Endothelial cell of umbilical vein (primary cell): ENCODE data around the gene NCF4. TPM values are rescaled to one million over a fixed set of nuclear protein-coding genes. Genes with fewer than 3 reads are reported as not detected.

ENCODE experiments used
- BruUV-seq: library from RNA; stranded (reverse); fragments of 400-500 nt; replicated peaks from 2 replicates; lab custom pipeline; 2021; lab: Mats Ljungman, UMichigan
- CTCF ChIA-PET: fragments of 300-600, 350-600 bp; sonication (Branson Sonifier 250); formaldehyde crosslinking; loops from one replicate; lab custom pipeline; 2021; ENCODE audit warnings: antibody characterized with exemption, inconsistent platforms; lab: Charles Lee
- POLR2A ChIA-PET: fragments of 300-600, 350-600 bp; sonication (Branson Sonifier 250); formaldehyde crosslinking; loops from one replicate; lab custom pipeline; 2021; ENCODE audit warnings: antibody characterized with exemption, inconsistent platforms; lab: Charles Lee
- DNase-seq: peaks from one replicate; pipeline ENCODE4 v3.0.0-alpha.2; 2011; ENCODE audit warnings: low read depth, low spot score
- FAIRE-seq: peaks from 2 replicates; lab custom pipeline; 2011; peaks lifted over from hg19 to GRCh38; lab: Jason Lieb, UNC
- H2AFZ ChIP-seq: 2 replicates; pipeline ENCODE4 v1.6.0; 2012; ENCODE audit warnings: low read depth, low read length, control low read depth, inconsistent platforms
- H3K27ac ChIP-seq: 2 replicates; pipeline ENCODE4 v1.5.1; 2011; ENCODE audit warnings: low read depth, mild to moderate bottlenecking, control low read depth, low read length, moderate library complexity; ENCODE audit not compliant: insufficient read depth
- H3K27me3 ChIP-seq, 2 experiments: 2 replicates each; pipeline versions ENCODE4 v1.6.0 to v1.6.1; 2011; ENCODE audit warnings: low read length in 2 of 2, mixed read lengths in 1 of 2; ENCODE audit not compliant: control insufficient read depth in 2 of 2, insufficient read depth in 2 of 2
- H3K36me3 ChIP-seq, 2 experiments: 2 replicates in 1 of 2; 3 replicates in 1 of 2; pipeline ENCODE4 v1.5.1; 2011; ENCODE audit warnings: low read length in 2 of 2, mild to moderate bottlenecking in 1 of 2, moderate library complexity in 1 of 2; ENCODE audit not compliant: control insufficient read depth in 2 of 2, insufficient read depth in 2 of 2; ENCODE audit errors: extremely low read depth in 1 of 2
- H3K4me1 ChIP-seq: 3 replicates; pipeline ENCODE4 v1.5.1; 2011; ENCODE audit warnings: mild to moderate bottlenecking, low read length; ENCODE audit not compliant: control insufficient read depth, insufficient read depth; ENCODE audit errors: extremely low read depth
- H3K4me2 ChIP-seq: 2 replicates; pipeline ENCODE4 v1.6.1; 2011; ENCODE audit warnings: low read length, control low read depth, mixed read lengths; ENCODE audit not compliant: insufficient read depth
- H3K4me3 ChIP-seq, 3 experiments: fragments of 200-600 bp in 1 of 3; sonication (generic), shearing (Covaris generic) in 1 of 3; replicated peaks in 1 of 3; 2 replicates each; pipeline ENCODE4 v1.5.1; 2011 to 2016; ENCODE audit warnings: control low read depth in 3 of 3, low read length in 3 of 3, mild to moderate bottlenecking in 2 of 3, inconsistent platforms in 1 of 3, low read depth in 1 of 3, moderate library complexity in 1 of 3; ENCODE audit not compliant: insufficient read depth in 1 of 3
- H3K79me2 ChIP-seq: 2 replicates; pipeline ENCODE4 v1.6.0; 2012; ENCODE audit warnings: low read length, inconsistent platforms; ENCODE audit not compliant: control insufficient read depth, insufficient read depth
- H3K9ac ChIP-seq: replicated peaks from 2 replicates; pipeline ENCODE3; 2011; ENCODE audit warnings: low read length, control low read depth; ENCODE audit not compliant: insufficient read depth; ENCODE audit errors: extremely low read depth
- H3K9me1 ChIP-seq: replicated peaks from 3 replicates; pipeline ENCODE4 v1.6.0; 2011; ENCODE audit warnings: mild to moderate bottlenecking, low read length; ENCODE audit not compliant: control insufficient read depth, insufficient read depth; ENCODE audit errors: extremely low read depth
- H3K9me3 ChIP-seq: replicated peaks from 2 replicates; pipeline ENCODE4 v1.5.1; 2012; ENCODE audit warnings: low read length, inconsistent platforms; ENCODE audit not compliant: control insufficient read depth, insufficient read depth
- H4K20me1 ChIP-seq: replicated peaks from 2 replicates; pipeline ENCODE3; 2011; ENCODE audit warnings: mild to moderate bottlenecking, low read length; ENCODE audit not compliant: control insufficient read depth, insufficient read depth; ENCODE audit errors: extremely low read depth
- CTCF ChIP-seq, 2 donors: IDR thresholded peaks; 1 replicate in 1 of 2; 2 replicates in 1 of 2; pipeline ENCODE4 v1.5.1; 2011; ENCODE audit warnings: low read length in 2 of 2, mild to moderate bottlenecking in 2 of 2, moderate library complexity in 2 of 2, control low read depth in 1 of 2, inconsistent platforms in 1 of 2, low read depth in 1 of 2; ENCODE audit not compliant: insufficient read depth in 1 of 2; ENCODE audit errors: extremely low read depth in 1 of 2
- EZH2 ChIP-seq: IDR thresholded peaks from 2 replicates; pipeline ENCODE4 v1.6.1; 2012; ENCODE audit warnings: borderline replicate concordance, low read depth, mild to moderate bottlenecking, moderate library complexity, low read length, inconsistent platforms; ENCODE audit not compliant: severe bottlenecking
- FOS ChIP-seq: IDR thresholded peaks from 2 replicates; pipeline ENCODE4 v1.6.1; 2011; ENCODE audit warnings: mild to moderate bottlenecking, low read length, moderate library complexity, borderline replicate concordance; ENCODE audit not compliant: insufficient read depth
- GATA2 ChIP-seq: IDR thresholded peaks from 2 replicates; pipeline ENCODE4 v1.7.0; 2011; ENCODE audit warnings: low read depth, mild to moderate bottlenecking, moderate library complexity, mixed read lengths, low read length; ENCODE audit not compliant: insufficient read length, insufficient read depth
- JUN ChIP-seq: IDR thresholded peaks from 2 replicates; pipeline ENCODE4 v1.6.1; 2011; ENCODE audit warnings: borderline replicate concordance, low read depth; ENCODE audit not compliant: insufficient read length, insufficient read depth
- MYC ChIP-seq: IDR thresholded peaks from one replicate; pipeline ENCODE4 v1.6.1; 2011; ENCODE audit warnings: mild to moderate bottlenecking, low read depth, low read length
- POLR2A ChIP-seq: IDR thresholded peaks from 2 replicates; pipeline ENCODE4 v1.6.1; 2012; ENCODE audit warnings: low read depth, mild to moderate bottlenecking, control low read depth, low read length
- POLR2AphosphoS5 ChIP-seq: IDR thresholded peaks from 2 replicates; pipeline ENCODE4 v1.6.1; 2012; ENCODE audit warnings: low read depth, mild to moderate bottlenecking, control low read depth, low read length, moderate library complexity; ENCODE audit not compliant: insufficient read depth
- dilution Hi-C: fragments of 300-500 bp; cut with MboI; formaldehyde crosslinking; loops from one replicate; pipeline ENCODE4 v1.15.0; 2019; ENCODE audit warnings: low sequenced_read_pairs; ENCODE audit not compliant: extremely low pct_ligation_motif_present
- intact Hi-C: fragments of 100-400 bp; cut with micrococcal nuclease; formaldehyde crosslinking; loops from one replicate; pipeline ENCODE4 v1.10.0; 2022
- polyA plus RNA-seq, 4 experiments: library from polyadenylated mRNA; depleted of rRNA in 3 of 4; stranded (reverse) in 3 of 4; unstranded in 1 of 4; fragments of >200 nt; gene quantifications; 2 replicates each; pipeline versions ENCODE4 v1.2.1 to v1.2.3, GENCODE V29; 2011 to 2012; ENCODE audit warnings: missing spikeins in 1 of 4
- total RNA-seq: library from RNA; stranded (reverse); gene quantifications from 2 replicates; pipeline ENCODE4 v1.2.3, GENCODE V29; 2021
- TF ChIP-seq, protein P1 (sequence below): IDR thresholded peaks from 2 replicates; pipeline ENCODE4 v1.6.1; 2011; ENCODE audit not compliant: insufficient read depth, insufficient read length

Gene NCF4
- total and polyA plus RNA-seq, 2 donors (not counting 3 experiments of a cell fraction or from before 2014, with no cell fraction given), result 0.07 TPM; not detected in 1

GRCh38 chr22:36900880-36901279 is 40.1 kb downstream of the NCF4 start:
- Histone ChIP-seq H3K79me2 (no peaks in the 10 kb centered on the region), H3K36me3 (no peaks in the 10 kb centered on the region), H3K4me1 (peaks cover 2% of the 10 kb centered on the region), H3K9me1 (no peaks in the 10 kb centered on the region), H4K20me1 (no peaks in the 10 kb centered on the region), H3K27ac (no peak overlapping the region), H3K9ac (no peak overlapping the region), H3K27me3 (peaks cover 3 to 4% of the 10 kb centered on the region in 2 experiments), H3K9me3 (no peaks in the 10 kb centered on the region), H2AFZ (no peak overlapping the region), H3K4me3 (no peak overlapping the region), H3K4me2 (no peak overlapping the region)
- no peak for DNase-seq
- FAIRE-seq, result no peak
- TF ChIP-seq GATA2 (no peak), POLR2AphosphoS5 (no peak), MYC (no peak), JUN (no peak), CTCF (IDR thresholded peaks at IDR 0.05; ENCODE audit: extremely low read depth in 1 of 2, insufficient read depth in 1 of 2, low read depth in 1 of 2, low read length in 2 of 2) (no peak), POLR2A (no peak), EZH2 (no peak), FOS (no peak)
- TF ChIP-seq, protein P1, sequence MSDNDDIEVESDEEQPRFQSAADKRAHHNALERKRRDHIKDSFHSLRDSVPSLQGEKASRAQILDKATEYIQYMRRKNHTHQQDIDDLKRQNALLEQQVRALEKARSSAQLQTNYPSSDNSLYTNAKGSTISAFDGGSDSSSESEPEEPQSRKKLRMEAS, result no peak
- ChIA-PET CTCF (interaction anchor here (1.1 kb wide), 1 partner anchor 9 kb away, joined by 3 read pairs; no protein-coding TSS in a partner anchor), POLR2A (no interaction called here)
- dilution Hi-C loops, result no loop called here
- no TSS peak for BruUV-seq
- intact Hi-C loops, result no loop called here
